NCI-H345 treated with DMSO at 0.1 percent for 48 hours (cell line): ENCODE measurements around the gene LAMC1.

Experiments used
- DNase-seq: peaks from one replicate; lab custom pipeline; 2025; ENCODE audit not compliant: unreplicated experiment; lab: John Stamatoyannopoulos, UW

LAMC1 gene

DNA sequence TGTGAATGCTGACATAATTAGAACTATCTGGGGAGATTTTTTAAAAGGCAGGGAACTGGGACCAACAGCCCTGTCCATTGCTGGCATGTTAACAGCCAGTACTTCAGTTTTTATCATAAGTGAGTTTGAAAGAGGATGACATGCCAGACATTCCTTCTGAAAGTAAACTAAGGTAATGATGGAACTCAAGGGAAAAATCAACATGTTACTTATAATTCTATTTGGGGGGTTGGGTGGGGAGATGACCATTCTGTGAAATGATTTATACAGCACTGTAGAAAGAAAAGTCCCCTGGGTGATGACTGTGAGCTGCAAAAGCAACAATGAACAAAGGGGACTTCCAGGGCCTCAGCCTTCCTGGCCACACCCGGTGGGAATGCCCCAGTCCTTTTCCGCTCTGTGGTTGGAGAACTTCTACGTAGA lies 157.4 kb downstream of the LAMC1 start:
- no peak for DNase-seq

DNA sequence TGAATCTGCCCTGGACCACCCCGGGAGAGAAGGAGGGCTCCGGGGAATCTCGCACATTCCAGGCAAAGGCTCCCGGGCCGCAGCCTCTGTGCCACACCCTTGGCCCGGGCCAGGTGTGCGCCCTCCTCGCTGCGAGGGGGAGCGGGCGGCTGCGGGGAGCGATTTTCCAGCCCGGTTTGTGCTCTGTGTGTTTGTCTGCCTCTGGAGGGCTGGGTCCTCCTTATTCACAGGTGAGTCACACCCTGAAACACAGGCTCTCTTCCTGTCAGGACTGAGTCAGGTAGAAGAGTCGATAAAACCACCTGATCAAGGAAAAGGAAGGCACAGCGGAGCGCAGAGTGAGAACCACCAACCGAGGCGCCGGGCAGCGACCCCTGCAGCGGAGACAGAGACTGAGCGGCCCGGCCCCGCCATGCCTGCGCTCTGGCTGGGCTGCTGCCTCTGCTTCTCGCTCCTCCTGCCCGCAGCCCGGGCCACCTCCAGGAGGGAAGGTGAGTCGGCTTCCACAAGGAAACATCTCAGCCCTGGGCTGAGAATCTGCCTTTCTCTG lies 162.8 kb downstream of the LAMC1 start, which contains the start of gene LAMC2:
TSS of gene LAMC2 (plus strand) at position 324 of the 550 bp plus-strand sequence. CDS start at position 413, 89 bp downstream.
- no peak for DNase-seq

DNA sequence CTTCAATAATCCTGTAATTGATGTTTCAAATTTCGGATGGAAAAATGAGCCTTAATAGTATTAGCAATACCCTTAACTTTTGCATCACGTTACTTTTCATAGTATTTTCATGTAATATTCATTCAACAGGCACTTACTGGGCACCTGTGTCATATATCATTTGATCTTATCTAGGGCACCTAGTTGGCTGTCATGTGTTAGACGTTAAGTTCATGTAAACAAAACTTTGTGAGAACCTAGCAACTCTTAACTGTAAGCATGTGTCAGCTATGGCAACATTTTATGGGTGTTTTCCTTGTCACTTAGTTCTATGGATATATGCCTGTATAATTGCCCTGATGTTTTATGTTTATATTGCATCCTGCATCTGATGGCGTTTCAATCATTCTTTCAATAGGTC lies 163.6 kb downstream of the LAMC1 start:
- DNase-seq, result no peak

DNA sequence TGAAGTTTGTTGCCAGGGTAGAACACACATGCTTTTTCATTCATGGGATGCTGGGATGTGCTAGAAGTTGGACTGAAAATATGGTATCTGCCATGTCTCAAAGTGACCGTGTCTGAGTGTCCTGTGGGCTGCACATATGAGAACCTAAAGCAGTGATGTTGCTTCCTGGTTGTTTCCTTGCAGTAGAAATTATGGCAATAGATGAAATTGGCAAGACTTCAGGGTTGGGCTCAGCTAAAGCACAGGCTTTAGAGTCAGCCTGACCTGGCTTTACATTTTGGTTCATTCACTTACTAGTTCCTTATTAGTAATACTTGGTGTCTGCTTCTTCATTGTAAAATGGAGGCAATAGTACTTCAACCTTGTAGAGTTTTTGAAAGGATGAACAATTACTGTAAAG lies 165.0 kb downstream of the LAMC1 start:
- no peak for DNase-seq

DNA sequence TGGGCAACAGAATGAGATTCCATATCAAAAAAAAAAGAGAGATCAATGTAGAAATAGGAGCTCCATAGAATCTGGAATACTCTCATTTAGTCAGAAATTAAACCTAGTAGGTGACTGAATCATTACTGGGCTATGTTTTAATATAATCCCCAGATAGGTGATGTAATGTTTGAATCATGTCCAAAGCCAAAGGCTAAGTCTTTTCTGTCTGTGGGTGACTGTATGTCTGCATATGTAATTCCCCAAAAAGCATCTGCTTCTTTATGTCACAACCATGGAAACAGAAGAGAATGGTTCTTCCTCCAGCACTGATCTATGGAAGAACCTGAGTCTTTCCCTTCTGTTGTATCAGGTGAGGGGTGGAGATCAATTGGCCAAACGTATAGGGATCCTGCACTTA lies 168.6 kb downstream of the LAMC1 start:
- no peak for DNase-seq

DNA sequence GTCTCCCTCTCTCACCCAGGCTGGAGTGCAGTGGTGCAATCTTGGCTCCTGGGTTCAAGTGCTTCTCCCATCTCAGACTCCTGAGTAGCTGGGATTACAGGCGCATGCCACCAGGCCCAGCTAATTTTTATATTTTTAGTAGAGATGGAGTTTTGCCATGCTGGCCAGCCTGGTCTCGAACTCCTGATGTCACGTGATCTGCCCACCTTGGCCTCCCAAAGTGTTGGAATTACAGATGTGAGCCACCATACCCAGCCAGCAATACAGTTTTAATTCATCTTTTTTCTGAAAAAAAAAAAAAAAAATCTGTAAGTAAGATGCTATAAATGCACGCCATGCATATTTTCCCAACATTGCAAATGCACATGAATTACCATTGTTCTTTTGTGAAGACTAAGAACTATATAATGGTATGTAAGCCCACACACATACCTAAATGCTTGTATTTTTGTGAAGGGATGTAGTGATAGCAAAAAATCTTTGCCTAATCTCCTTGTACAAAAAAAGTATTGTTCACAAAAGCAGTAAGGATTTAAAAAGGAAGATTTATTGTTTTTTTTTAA lies 170.8 kb downstream of the LAMC1 start:
- no peak for DNase-seq

DNA sequence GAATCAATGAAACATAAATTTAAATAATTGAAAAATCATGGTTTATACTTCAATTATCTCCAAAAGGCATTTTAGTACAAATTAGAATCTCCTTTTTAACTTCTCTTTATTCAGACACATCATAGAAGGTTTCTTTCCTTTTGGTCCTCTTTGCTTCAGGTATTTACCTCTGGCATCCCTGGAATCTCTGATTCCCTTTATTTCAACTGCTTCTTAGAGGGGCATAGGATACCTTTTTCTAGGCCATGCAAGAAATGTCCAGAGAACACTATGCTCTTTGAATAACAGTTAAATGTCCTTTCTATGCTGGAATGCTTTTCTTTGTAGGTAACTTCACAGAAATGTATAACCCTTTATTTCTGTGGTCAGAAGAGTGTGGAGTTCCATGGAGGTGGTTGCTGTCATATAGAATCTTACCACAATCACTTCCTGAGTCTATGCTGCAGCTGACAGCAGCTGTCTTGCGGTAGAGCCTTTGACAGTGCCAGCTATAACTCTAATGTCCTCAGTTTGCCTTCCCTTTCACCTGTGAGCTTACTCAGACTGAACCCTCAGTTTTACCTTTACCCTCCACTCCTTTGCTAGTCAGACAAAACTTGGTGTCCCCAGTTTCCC lies 171.4 kb downstream of the LAMC1 start:
- DNase-seq, result no peak

DNA sequence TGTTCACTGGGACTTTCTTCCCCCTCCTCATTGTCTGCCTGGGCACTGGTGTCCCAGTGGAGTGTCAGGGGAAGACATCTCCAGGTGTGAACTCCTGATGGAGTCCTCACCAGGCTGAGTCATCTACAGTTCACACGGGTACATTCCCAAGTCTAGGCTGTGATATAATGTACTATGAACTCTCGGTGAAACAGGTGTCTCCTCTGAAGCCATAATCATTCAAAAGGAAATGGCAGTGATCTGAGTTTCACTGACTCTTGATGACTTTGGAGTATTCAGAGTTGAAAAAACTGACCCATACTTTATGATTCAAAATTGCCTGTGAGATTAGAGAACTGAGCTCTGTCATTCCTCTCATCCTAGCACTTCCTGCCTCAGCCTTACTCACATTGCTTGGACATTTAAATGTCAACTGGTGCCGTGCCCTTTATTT lies 171.9 kb downstream of the LAMC1 start:
- no peak for DNase-seq
